SU-DHL-6 (cell line): ENCODE results near the gene SFTA2.

Experiments
- H2AFZ ChIP-seq: fragments of 200-600 bp; sonication (generic); 2 replicates; pipeline ENCODE4 v1.6.1; 2014; ENCODE audit warnings: low read depth, mild to moderate bottlenecking, moderate library complexity, mixed read lengths, antibody characterized with exemption, low read length; ENCODE audit not compliant: severe bottlenecking
- H3F3A ChIP-seq: fragments of 200-600 bp; shearing (Covaris generic); 2 replicates; pipeline ENCODE4 v1.6.0; 2016; ENCODE audit warnings: antibody characterized with exemption, mild to moderate bottlenecking; ENCODE audit not compliant: insufficient read depth
- H3K27ac ChIP-seq: fragments of 200-600 bp; sonication (generic); 2 replicates; pipeline ENCODE4 v1.5.1; 2016; ENCODE audit warnings: low read depth, mild to moderate bottlenecking, low read length, moderate library complexity, mixed read lengths
- H3K27me3 ChIP-seq: fragments of 200-600 bp; sonication (generic), shearing (Covaris generic); 2 replicates; pipeline ENCODE4 v1.6.0; 2014; ENCODE audit warnings: mild to moderate bottlenecking, low read length
- H3K36me3 ChIP-seq: fragments of 200-600 bp; sonication (generic); 2 replicates; pipeline ENCODE4 v1.6.1; 2014; ENCODE audit warnings: mild to moderate bottlenecking, low read length, mixed read lengths
- H3K4me2 ChIP-seq: fragments of 300-600, 200-600 bp; shearing (Covaris generic), sonication (generic); 2 replicates; pipeline ENCODE4 v1.6.0; 2014; ENCODE audit warnings: low read length, low read depth, mild to moderate bottlenecking; ENCODE audit not compliant: poor library complexity, severe bottlenecking
- H3K4me3 ChIP-seq: fragments of 200-600 bp; sonication (generic); 2 replicates; pipeline ENCODE4 v1.5.1; 2014; ENCODE audit warnings: antibody characterized with exemption, low read length, mild to moderate bottlenecking, mixed read lengths; ENCODE audit not compliant: insufficient read depth, poor library complexity, severe bottlenecking
- H3K79me2 ChIP-seq: fragments of 200-600 bp; sonication (generic); 2 replicates; pipeline ENCODE4 v1.6.1; 2014; ENCODE audit warnings: mild to moderate bottlenecking, low read length, moderate library complexity; ENCODE audit not compliant: insufficient read depth
- H3K9ac ChIP-seq: fragments of 200-600 bp; sonication (generic); 2 replicates; pipeline ENCODE4 v1.7.0; 2014; ENCODE audit warnings: mild to moderate bottlenecking, low read length
- H3K9me2 ChIP-seq: fragments of 200-600 bp; sonication (generic); replicated peaks from 2 replicates; pipeline ENCODE4 v1.6.1; 2014; ENCODE audit warnings: low read length; ENCODE audit not compliant: insufficient read depth
- H3K9me3 ChIP-seq: fragments of 200-600 bp; sonication (generic); 2 replicates; pipeline ENCODE4 v1.6.1; 2014; ENCODE audit warnings: low read length, mixed read lengths; ENCODE audit not compliant: insufficient read depth
- H4K20me1 ChIP-seq: fragments of 200-600 bp; sonication (generic); 2 replicates; pipeline ENCODE4 v1.6.1; 2014; ENCODE audit warnings: low read depth, mild to moderate bottlenecking, antibody characterized with exemption, low read length, moderate library complexity, mixed read lengths
- EZH2phosphoT487 ChIP-seq: fragments of 200-600 bp; sonication (generic), shearing (Covaris generic); conservative IDR thresholded peaks from 2 replicates; pipeline ENCODE4 v1.6.1; 2018; ENCODE audit warnings: mild to moderate bottlenecking, antibody characterized with exemption, low read length, moderate library complexity, mixed read lengths
- TF ChIP-seq, protein P1 (sequence below): fragments of 200-600 bp; sonication (generic); IDR thresholded peaks from one replicate; pipeline ENCODE4 v1.5.1; 2017; ENCODE audit warnings: antibody characterized with exemption, mild to moderate bottlenecking, low read length, moderate library complexity; ENCODE audit not compliant: insufficient read depth, poor library complexity, severe bottlenecking

The SFTA2 gene

DNA sequence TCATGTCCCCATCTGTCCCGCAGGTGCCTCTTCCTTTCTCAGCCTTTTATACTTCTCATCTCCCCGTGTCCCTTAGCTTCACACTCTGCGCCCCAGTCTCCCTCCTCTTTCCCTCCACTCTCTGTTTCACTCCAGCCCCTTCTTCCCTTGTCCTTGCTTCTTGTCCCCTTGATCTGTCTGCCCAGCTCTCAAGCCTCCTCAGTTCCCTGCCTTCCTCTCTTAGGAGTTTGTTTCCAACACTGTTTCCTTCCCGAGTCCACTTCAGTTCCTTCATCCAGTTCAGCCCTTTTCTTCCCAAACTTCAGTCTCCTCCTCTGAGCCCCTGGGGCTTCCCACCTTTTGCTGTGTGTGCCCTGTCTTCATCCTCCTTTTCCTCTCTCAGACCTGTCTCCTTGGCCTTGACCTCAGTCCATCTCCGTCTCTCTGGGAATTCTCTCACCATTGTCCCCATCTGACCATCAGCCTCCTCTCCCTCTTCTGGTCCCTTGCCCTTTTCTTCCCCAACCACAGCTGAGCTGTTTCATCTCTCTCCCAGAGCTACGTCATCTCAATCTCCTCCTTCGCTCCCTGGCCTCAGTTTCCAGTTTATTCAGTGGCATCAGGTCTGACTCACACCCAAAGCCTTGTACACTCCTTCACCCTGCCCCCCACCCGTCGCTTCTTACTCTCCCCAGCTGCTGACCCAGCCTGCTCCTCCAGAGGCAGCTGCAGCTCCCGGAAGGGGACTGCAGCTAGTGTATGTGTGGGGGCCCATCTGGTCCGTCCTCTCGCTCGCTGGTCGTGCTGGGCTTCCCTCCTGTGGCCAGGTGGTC lies 50.4 kb downstream of the SFTA2 start:
- no peaks in the 10 kb centered on the region for H3K9me2 ChIP-seq
- no peaks in the 10 kb centered on the region for H4K20me1 ChIP-seq
- no peaks in the 10 kb centered on the region for H3K36me3 ChIP-seq
- no peak overlapping the region for H3K4me3 ChIP-seq
- no peak overlapping the region for H2AFZ ChIP-seq
- TF ChIP-seq, protein P1, sequence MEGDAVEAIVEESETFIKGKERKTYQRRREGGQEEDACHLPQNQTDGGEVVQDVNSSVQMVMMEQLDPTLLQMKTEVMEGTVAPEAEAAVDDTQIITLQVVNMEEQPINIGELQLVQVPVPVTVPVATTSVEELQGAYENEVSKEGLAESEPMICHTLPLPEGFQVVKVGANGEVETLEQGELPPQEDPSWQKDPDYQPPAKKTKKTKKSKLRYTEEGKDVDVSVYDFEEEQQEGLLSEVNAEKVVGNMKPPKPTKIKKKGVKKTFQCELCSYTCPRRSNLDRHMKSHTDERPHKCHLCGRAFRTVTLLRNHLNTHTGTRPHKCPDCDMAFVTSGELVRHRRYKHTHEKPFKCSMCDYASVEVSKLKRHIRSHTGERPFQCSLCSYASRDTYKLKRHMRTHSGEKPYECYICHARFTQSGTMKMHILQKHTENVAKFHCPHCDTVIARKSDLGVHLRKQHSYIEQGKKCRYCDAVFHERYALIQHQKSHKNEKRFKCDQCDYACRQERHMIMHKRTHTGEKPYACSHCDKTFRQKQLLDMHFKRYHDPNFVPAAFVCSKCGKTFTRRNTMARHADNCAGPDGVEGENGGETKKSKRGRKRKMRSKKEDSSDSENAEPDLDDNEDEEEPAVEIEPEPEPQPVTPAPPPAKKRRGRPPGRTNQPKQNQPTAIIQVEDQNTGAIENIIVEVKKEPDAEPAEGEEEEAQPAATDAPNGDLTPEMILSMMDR = no peak
- TF ChIP-seq EZH2phosphoT487 = no peak
- H3K4me2 ChIP-seq = no peak overlapping the region
- no peak overlapping the region for H3K9ac ChIP-seq
- no peaks in the 10 kb centered on the region for H3K27me3 ChIP-seq
- no peaks in the 10 kb centered on the region for H3K79me2 ChIP-seq
- no peaks in the 10 kb centered on the region for H3K9me3 ChIP-seq
- no peak overlapping the region for H3K27ac ChIP-seq
- H3F3A ChIP-seq = no peaks in the 10 kb centered on the region
